GM18867 (cell line): ENCODE data around the gene ZNF331.

Source experiments
- ATAC-seq: cut with Tn5 transposase; IDR thresholded peaks from one replicate; pipeline ENCODE4 v1.9.1; 2021; ENCODE audit warnings: mild to moderate bottlenecking, moderate library complexity; ENCODE audit not compliant: unreplicated experiment

The ZNF331 gene

DNA sequence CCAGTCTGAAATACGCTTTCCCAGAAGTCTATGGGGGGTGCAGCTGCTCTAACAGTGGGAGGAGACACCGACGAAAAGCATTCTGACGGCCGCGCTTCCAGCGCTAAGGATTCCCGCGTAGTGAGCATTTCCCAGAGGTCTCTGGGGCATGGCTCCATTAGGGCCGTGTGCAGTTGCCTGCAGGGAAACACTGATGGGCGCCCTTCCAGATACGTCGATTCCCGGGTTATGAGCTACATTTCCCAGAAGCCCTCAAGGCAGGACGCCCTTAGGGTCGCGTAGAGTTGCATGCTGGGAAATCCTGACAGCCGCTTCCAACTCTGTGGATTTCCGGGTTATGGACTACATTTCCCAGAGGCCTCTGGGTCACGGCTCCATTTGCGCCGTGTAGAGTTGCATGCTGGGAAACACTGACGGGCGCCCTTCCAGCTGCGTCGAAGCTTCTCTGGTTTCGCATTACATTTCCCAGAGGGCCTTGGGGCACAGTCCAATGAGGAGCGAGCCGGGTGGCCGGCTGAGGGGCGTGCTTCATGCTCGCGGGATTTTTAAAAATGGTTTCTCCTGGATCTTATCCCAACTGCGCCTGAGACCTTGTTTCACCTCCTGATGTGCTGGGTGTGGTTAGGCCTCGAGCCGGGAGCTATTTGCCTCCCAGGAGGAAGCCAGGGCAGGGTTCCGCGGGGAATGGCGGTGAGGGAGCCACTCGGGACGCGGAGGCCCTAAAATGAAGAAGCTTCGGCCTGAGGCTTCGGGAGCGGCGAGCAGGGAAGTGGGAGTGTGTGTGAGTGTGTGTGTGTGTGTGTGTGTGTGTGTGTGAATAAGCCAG, 17.2 kb upstream of the ZNF331 start:
- ATAC-seq = peak; percentile 98

DNA sequence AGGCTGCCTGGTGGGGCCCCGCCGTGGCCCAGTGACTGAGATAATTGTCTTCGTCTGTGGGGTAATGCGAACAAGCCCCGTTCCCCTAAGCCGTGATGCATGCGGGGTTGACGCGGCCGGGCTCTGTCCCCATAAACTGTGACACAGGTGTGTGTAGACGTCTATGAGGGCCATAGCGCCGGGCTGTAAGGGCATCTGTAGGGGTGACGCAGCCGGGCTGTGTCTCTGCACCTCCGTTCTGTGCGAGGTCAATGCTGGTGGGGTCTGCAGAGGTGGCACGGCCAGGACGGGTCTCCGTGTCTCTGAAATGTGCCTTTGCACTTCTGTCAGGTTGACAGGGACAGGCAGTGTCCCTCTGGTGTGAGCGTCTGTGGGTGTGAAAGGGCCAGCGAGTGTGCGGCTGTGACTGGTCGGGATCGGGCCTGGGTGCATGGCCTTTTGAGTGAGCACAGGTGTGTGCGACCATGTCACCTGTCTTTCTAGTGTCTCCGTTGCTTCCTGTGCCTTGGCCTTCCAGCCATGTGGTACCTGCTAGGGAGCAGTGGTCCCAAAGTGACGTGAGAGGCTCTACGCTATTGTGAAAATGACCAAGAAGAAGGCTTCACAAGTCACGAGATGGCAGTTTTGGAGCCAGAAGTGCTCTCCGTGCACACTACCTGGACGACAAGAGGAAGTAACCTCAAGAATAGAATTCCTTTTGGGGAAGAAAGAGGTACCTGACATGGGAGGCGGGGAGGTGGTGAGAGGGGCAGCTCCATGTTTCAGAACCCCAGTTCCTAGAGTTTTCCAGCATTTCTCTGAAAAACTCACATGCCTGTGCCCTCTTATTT, 16.4 kb upstream of the ZNF331 start:
- ATAC-seq = no peak

DNA sequence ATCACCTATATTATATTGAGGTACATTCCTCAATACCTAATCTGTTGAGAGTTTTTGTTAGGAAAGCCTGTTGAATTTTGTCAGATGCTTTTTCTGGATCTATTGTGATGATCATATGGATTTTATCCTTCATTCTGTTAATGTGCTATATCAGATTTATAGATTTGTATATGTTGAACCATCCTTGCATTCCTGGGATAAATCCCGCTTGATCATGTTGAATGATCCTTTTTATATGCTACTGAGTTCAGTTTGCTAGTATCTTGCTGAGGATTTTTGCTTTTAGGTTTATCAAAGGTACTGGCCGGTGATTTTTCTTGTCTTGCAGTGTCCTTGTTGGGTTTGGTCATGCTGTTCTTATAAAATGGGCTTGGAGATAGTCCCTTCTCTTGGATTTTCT, 12.0 kb upstream of the ZNF331 start:
- ATAC-seq = no peak

DNA sequence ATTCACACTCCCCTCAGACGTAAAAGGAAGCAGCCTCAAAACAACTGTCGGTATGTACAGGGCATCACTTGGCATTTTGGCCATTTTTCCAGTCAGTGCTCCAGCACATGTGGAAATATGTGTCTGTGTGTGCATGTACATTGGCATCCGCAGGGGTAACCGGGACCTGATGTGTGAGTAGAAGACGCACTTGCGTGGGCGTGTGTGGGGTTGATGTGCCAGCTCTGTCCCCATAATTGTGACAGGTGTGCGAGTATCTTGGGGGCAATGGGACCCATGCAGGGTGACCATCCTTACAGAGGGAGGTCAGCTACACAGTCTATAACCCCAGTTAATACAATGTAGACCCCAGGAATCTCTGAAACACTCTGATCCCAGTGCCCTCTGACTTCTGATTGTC, 7.3 kb upstream of the ZNF331 start:
- ATAC-seq = no peak

DNA sequence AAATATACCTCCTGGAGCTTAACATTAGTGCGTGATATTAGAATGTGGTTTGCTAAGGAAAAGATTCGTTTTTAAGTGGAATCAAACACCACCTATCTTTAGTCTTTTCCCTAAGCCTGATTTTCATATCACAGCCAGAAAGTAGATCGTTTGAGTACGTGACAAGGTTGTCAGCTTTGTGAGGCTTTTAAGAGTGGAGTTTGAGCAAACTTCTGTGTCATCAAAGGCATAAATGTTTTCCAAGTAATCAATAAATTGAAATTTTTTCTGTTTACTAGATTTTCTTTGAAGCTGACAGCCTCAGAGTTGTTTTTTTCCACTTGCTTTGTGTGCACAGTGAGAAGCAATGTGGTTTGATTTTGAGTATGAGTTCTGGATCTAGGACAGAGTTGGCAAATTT, 6.5 kb upstream of the ZNF331 start:
- ATAC-seq = no peak

DNA sequence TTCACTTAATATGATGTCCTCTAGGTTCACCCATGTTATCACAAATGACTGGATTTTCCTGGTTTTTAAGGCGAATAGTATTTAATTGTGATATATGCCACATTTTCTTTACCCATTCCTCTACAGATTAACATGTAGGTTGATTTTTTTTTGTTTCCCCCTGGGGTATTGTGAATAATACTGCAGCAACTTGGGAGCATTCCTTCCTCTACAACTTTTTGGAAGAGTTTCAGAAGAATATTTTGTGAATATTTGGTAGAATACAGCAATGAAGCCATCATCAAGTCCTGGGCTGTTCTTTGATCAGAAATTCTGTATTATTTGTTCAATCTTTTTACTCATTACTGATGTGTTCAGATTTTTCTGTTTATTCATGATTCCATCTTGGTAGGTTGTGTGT, 5.6 kb upstream of the ZNF331 start:
- no peak for ATAC-seq

DNA sequence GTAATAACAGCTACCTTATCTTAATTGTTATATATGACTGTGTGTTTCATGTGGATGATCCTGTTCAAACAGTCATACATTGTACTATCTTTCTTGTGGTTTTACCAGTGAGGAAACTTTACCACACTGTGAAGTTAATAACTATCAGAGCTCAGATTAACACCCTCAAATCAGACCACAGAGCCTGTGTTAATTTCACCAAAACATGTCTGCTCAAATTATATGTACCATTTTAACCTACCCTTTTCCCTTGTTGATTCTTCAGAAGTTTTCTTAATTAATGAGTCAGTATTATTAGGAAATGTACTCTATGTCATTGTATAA, 1.8 kb upstream of the ZNF331 start:
- ATAC-seq = no peak

DNA sequence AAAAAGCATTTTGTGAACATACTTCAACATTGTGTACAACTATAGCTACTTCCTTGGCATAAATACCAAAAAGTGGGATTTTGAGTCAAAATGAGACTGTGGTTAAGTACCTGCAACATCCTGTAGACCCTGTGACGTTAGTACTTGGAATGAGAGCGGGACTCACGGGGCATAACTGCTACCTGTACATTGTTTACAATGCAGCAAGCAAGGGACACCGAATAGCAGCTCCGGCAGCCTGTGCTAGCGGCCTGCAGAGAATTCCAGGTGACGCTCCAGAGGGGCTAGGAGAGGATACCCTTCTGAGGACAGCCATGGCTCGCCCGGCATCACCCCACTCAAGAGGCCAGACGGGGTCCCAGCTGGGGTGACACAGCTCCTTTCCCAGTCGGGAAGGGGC, 824 bp upstream of the ZNF331 start:
- peak; percentile 10 for ATAC-seq

DNA sequence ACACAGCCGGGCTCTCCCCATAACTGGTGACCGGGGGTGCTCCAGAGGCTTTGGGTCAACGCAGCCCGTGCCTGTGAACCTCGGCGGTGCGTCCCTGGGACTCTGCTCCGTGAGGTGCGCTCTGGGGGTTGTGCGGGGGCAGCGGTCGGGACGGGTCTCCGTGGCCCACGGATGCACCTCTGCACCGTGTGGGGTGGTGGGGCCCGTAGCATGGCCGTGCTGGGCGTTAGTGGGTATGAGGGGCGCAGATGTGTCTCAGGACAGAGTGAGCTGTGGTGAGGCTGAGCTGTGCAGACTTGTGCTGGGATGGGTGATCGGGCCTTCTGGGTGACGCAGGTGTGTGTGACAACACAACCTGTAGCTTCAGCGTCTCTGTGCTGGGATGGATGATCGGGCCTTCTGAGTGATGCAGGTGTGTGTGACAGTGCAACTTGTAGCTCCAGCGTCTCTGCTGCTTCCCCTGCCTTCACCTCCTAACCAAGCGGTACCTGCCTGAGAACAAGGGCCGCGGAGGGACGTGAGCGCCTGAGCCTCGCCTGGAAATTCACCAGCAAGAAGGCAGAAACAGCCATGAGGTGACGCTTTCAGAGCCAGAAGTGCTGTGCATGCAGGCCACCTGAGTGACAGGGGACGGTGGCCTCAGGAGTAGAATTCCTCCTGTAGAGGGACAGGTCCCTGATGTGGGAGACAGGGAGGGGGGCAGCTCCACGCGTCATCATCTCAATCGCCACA, 599 bp downstream of the ZNF331 start:
- peak; percentile 11 for ATAC-seq

DNA sequence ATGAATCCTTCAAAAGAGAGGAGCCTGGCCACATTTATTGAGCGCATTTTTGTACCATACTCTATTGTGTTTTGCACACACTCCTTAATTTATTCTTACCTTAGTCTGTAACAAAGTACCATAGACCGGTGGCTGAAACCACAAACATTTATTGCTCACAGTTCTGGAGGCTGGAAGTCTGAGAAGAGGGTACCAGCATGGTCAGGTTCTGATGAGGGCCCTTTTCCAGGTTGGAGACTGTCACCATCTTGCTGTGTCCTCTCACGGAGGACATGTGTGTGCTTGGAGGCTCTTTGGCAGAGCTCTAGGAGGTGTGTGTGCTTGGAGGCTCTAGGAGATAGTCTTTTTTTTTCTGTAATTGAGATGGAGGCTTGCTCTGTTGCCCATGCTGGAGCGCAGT, 2.1 kb downstream of the ZNF331 start:
- no peak for ATAC-seq

DNA sequence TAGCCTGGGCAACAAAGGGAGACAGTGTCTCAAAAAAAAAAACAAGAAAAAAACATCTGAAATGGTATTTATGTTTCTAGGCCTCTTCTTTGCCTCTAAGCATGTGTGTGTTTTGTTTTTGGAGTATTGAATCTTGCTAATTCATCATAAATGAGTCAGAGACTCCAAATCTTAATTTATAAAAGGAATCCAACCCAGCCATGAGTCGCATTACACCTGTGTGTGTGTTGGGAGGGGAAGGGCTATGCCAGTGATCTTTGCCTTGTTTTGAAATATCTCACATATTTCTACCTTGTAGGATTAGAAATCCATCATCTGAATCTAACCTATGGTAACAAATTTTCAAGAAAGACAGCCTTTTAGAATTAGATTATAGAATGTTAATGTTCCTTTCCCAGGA, 4.0 kb downstream of the ZNF331 start:
- ATAC-seq = no peak

DNA sequence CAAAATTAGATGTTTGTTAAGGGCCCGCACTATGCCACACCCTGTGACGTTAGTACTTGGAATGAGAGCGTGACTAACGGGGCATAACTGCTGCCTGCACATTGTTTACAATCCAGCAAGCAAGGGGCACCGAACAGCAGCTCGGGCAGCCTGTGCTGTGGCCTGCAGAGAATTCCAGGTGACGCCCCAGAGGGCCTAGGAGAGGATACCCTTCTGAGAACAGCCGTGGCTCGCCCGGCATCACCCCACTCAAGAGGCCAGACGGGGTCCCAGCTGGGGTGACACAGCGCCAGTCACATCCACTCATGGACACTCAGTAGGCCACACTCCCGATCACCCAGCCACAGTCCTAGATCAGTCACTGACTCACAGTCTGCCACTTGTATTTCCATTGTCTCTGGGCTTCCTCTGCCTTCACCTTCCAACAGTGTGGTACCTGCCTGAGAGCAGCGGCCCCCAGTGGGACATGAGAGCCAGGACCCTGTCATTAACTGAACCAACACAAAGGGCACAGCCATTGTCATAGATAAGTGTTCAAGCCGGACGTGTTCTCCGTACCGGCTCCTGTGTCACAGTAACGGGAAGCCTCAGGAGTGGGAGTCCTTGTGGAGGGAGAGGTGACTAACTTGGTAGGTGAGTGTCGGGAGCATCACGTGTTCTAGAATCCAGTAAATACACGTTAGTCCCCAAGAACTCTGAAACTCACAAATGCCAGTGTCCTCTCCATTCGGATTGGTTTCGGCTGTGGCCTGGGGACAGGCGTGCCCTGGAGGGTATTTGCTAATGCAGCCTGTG, 7.5 kb downstream of the ZNF331 start:
- ATAC-seq = no peak

DNA sequence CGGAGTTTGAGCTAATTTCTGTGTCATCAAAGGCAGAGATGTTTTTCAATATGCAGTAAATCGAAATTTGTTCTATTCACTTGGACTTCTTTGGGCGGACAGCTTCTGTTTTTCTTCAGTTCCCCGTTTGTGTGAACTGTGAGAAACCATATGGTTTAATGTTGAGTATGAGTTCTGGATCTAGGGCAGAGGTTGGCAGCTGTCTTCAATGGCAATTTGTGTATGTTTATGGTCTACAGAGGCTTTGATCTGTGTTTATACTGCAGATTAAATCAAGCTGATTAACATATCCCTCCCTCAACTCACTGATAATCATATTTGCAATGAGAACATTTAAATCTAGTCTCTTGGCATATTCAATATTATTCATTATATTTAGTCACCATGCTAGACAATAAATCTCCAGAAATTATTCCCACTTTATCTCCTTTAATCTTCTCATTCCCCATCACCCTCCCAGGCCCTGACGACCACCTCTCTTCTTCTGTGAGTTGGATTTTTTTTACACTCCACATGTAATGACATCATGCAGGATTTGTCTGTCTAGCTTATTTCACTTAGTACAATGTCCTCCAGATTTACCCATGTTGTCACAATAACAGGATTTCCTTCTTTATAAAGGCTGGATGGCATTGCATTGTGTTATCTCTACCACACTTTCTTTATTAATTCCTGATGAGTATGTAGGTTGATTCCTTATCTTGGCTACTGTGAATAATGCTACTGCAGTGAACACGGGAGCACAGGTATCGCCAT, 9.0 kb downstream of the ZNF331 start:
- no peak for ATAC-seq

DNA sequence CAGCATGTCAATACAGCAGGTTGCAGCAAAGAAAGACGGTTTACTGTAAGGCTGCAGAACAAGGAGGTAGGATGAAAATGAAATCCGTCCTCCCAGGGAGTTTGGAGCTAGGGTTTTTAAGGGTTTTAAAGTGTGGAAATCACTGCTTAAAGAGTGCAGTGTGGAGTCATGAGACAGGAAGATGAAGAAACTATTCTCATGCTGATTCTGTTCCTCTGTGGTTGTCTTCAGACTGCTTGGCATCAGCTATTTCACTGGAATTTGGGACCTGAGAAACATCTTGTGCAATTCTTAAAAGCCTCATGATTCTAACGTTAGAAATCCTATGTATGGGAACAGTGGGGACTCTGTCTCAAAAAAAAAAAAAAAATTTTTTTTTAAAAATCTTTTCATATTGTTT, 11.4 kb downstream of the ZNF331 start:
- ATAC-seq = no peak

DNA sequence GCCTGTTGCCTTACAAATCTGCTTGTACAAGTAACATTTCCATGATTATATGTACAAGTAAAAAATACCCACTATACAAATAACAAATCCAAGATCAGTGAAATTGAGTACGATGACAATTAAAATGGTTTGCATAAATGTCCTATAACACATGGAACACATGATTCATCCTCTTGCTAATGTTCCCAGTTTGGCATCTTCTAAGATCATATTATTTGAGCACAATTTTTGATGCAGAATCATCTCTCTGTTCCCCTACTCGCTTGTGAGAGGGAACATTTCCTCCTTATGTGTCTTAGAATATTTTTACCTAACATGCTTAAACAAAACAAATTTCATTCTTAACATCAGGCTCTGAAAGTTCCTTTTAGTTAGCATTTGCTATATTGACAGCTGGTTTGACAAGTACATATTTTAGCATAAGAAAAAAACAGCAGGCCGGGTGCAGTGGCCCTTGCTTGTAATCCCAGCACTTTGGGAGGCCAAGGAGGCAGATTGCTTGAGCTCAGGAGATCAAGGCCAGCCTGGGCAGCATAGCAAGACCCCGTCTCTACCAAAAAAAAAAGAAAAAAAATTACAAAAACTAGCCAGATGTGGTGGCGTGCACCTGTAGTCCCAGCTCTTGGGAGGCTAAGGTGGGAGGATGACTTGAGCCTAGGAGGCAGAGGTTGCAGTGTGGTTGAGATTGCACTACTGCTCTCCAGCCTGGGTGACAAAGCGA, 14.2 kb downstream of the ZNF331 start:
- no peak for ATAC-seq

DNA sequence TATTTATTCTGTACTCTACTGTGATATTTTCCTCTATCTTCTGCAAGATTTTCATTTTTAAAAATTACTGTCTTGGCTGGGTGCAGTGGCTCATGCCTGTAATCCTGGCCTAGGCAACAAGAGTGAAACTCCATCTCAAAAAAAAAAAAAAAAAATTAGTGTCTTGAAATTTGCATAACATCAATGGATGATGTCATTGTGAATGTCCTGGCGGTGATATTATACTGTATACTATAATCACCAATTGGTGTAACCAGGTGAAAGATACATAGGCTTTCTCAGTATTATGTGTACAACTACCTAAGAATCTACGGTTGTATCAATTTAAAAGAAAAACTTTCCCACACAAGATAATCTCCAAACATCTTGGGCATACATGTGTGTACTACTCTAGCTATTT, 15.2 kb downstream of the ZNF331 start:
- ATAC-seq = no peak

DNA sequence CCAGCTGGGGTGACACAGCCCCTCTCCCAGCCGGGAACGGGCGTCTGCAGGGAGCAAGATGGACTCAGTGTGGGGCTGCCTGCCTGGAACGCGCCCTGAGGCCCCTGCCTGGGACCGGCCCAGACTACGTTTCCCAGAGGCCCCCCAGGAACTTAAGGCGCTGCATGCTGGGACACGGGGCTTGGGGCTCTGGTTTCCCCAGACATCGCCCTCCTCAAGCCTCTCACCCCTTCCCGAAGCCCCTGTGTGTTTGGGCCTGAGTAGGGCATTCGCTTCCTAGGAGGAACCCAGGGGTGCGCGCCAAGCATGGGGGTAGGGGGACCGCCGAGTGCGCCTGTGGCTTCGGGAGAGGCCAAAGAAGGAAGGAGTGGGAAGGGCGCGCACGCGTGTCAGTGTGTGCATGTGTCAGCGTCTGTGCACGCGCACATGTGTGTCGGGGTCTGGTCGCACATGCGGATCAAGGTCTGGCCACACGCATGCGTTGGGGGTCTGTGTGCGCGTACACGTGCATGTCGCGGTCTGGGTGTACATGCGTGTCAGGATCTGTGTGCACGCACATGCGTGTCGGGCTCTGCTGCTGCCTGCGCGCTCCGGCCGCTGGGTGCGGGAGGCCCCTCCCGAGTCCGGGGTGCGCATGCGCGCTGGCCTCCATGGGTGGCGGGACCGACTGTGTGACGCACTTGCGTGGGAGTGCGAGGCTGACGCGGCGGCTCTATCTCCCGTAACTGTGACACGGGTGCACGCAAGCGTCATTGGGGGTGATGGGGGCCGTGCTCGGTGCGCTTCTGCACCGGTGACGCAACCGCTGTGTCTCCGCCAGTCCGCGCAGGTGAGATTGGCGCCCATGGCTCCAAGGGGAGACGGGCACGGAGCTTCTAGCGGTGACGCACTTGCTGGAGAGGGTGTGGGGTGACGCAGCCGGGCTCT, 16.2 kb downstream of the ZNF331 start:
- ATAC-seq = peak; percentile 76

DNA sequence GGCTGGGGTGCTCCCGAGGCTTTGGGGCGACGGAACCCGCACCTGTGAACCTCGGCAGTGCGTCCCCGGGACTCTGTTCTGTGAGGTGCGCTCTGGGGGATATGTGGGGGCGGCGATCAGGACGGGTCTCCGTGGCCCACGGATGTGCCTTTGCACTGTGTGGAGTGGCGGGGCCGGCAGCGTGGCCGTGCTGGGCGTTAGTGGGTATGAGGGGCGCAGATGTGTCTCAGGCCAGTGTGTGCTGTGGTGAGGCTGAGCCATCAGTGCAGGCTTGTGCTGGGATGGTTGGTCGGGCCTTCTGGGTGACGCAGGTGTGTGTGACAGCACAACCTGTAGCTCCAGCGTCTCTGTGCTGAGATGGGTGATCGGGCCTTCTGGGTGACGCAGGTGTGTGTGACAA, 16.9 kb downstream of the ZNF331 start:
- ATAC-seq = no peak

DNA sequence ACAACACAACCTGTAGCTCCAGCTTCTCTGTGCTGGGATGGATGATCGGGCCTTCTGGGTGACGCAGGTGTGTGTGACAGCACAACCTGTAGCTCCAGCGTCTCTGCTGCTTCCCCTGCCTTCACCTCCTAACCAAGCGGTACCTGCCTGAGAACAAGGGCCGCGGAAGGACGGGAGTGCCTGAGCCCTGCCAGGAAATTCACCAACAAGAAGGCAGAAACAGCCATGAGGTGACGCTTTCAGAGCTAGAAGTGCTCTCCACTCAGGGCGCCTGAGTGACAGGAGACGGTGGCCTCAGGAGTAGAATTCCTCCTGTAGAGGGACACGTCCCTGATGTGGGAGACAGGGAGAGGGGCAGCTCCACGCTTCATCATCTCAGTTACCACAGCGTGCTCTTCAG, 17.4 kb downstream of the ZNF331 start:
- no peak for ATAC-seq
